ENCODE data around the gene OR5K1.

The OR5K1 gene

GRCh38 chr3:98483626-98484025 is 20.6 kb downstream of the OR5K1 start:
- Histone ChIP-seq H3K4me3 (ENCODE audit: low read length) (no peak overlapping the region), H3K27me3 (ENCODE audit: control insufficient read depth, insufficient read depth, low read length) (no peaks in the 10 kb centered on the region), H3K36me3 (ENCODE audit: control insufficient read depth, insufficient read depth, low read length) (no peaks in the 10 kb centered on the region), H3K27ac (ENCODE audit: low read depth, low read length) (no peak overlapping the region), H3K9ac (ENCODE audit: low read length) (no peak overlapping the region), H3K4me1 (ENCODE audit: control insufficient read depth, insufficient read depth, low read length) (no peaks in the 10 kb centered on the region)

- Histone ChIP-seq H3K36me3 (ENCODE audit: control insufficient read depth, insufficient read depth, low read length) (no peaks in the 10 kb centered on the region), H3K27ac (ENCODE audit: low read depth, low read length) (no peak within 1 kb of the TSS), H3K9ac (ENCODE audit: low read length) (no peak within 1 kb of the TSS), H3K4me1 (ENCODE audit: control insufficient read depth, insufficient read depth, low read length) (no peaks in the 10 kb centered on the region), H3K4me3 (ENCODE audit: low read length) (no peak within 1 kb of the TSS), H3K27me3 (ENCODE audit: control insufficient read depth, insufficient read depth, low read length) (no peaks in the 10 kb centered on the region)
These were observed 34.4 kb downstream of the OR5K1 start, which contains the start of gene OR5K2 for GRCh38 chr3:98497381-98497780. OR5K2 (plus strand) TSS chr3:98497681; CDS start chr3:98497681, 0 bp downstream.

- H3K4me3 ChIP-seq (ENCODE audit: low read length): no peak overlapping the region
- no peaks in the 10 kb centered on the region for H3K27me3 ChIP-seq (ENCODE audit: control insufficient read depth, insufficient read depth, low read length)
- H3K27ac ChIP-seq (ENCODE audit: low read depth, low read length): no peak overlapping the region
- H3K9ac ChIP-seq (ENCODE audit: low read length): no peak overlapping the region
- no peaks in the 10 kb centered on the region for H3K36me3 ChIP-seq (ENCODE audit: control insufficient read depth, insufficient read depth, low read length)
- no peaks in the 10 kb centered on the region for H3K4me1 ChIP-seq (ENCODE audit: control insufficient read depth, insufficient read depth, low read length)
These were observed 37.0 kb downstream of the OR5K1 start for GRCh38 chr3:98500019-98500418.

GRCh38 chr3:98501270-98501669 is 38.3 kb downstream of the OR5K1 start:
- H3K27me3 ChIP-seq (ENCODE audit: control insufficient read depth, insufficient read depth, low read length): no peaks in the 10 kb centered on the region
- no peak overlapping the region for H3K9ac ChIP-seq (ENCODE audit: low read length)
- no peaks in the 10 kb centered on the region for H3K36me3 ChIP-seq (ENCODE audit: control insufficient read depth, insufficient read depth, low read length)
- H3K27ac ChIP-seq (ENCODE audit: low read depth, low read length): no peak overlapping the region
- H3K4me3 ChIP-seq (ENCODE audit: low read length): no peak overlapping the region
- no peaks in the 10 kb centered on the region for H3K4me1 ChIP-seq (ENCODE audit: control insufficient read depth, insufficient read depth, low read length)

- H3K4me3 ChIP-seq (ENCODE audit: low read length): no peak overlapping the region
- no peaks in the 10 kb centered on the region for H3K27me3 ChIP-seq (ENCODE audit: control insufficient read depth, insufficient read depth, low read length)
- H3K36me3 ChIP-seq (ENCODE audit: control insufficient read depth, insufficient read depth, low read length): no peaks in the 10 kb centered on the region
- H3K4me1 ChIP-seq (ENCODE audit: control insufficient read depth, insufficient read depth, low read length): no peaks in the 10 kb centered on the region
- H3K9ac ChIP-seq (ENCODE audit: low read length): no peak overlapping the region
- H3K27ac ChIP-seq (ENCODE audit: low read depth, low read length): no peak overlapping the region
These were observed 39.0 kb downstream of the OR5K1 start for GRCh38 chr3:98501863-98502576.

- Histone ChIP-seq H3K27me3 (ENCODE audit: control insufficient read depth, insufficient read depth, low read length) (no peaks in the 10 kb centered on the region), H3K36me3 (ENCODE audit: control insufficient read depth, insufficient read depth, low read length) (no peaks in the 10 kb centered on the region), H3K4me3 (ENCODE audit: low read length) (no peak overlapping the region), H3K4me1 (ENCODE audit: control insufficient read depth, insufficient read depth, low read length) (no peaks in the 10 kb centered on the region), H3K27ac (ENCODE audit: low read depth, low read length) (no peak overlapping the region), H3K9ac (ENCODE audit: low read length) (no peak overlapping the region)
These were observed 41.5 kb downstream of the OR5K1 start for GRCh38 chr3:98504539-98504938.

GRCh38 chr3:98508582-98508981 is 45.6 kb downstream of the OR5K1 start:
- Histone ChIP-seq H3K27ac (ENCODE audit: low read depth, low read length) (no peak overlapping the region), H3K9ac (ENCODE audit: low read length) (no peak overlapping the region), H3K4me3 (ENCODE audit: low read length) (no peak overlapping the region), H3K4me1 (ENCODE audit: control insufficient read depth, insufficient read depth, low read length) (no peaks in the 10 kb centered on the region), H3K36me3 (ENCODE audit: control insufficient read depth, insufficient read depth, low read length) (peaks cover 2% of the 10 kb centered on the region), H3K27me3 (ENCODE audit: control insufficient read depth, insufficient read depth, low read length) (no peaks in the 10 kb centered on the region)

GRCh38 chr3:98512576-98512975 is 49.6 kb downstream of the OR5K1 start:
- H3K4me3 ChIP-seq (ENCODE audit: low read length): no peak overlapping the region
- H3K27me3 ChIP-seq (ENCODE audit: control insufficient read depth, insufficient read depth, low read length): no peaks in the 10 kb centered on the region
- peaks cover 9% of the 10 kb centered on the region for H3K36me3 ChIP-seq (ENCODE audit: control insufficient read depth, insufficient read depth, low read length)
- H3K27ac ChIP-seq (ENCODE audit: low read depth, low read length): no peak overlapping the region
- H3K9ac ChIP-seq (ENCODE audit: low read length): no peak overlapping the region
- H3K4me1 ChIP-seq (ENCODE audit: control insufficient read depth, insufficient read depth, low read length): no peaks in the 10 kb centered on the region

GRCh38 chr3:98513091-98513511 is 50.1 kb downstream of the OR5K1 start:
- no peak overlapping the region for H3K27ac ChIP-seq (ENCODE audit: low read depth, low read length)
- no peaks in the 10 kb centered on the region for H3K4me1 ChIP-seq (ENCODE audit: control insufficient read depth, insufficient read depth, low read length)
- H3K4me3 ChIP-seq (ENCODE audit: low read length): no peak overlapping the region
- H3K27me3 ChIP-seq (ENCODE audit: control insufficient read depth, insufficient read depth, low read length): no peaks in the 10 kb centered on the region
- no peak overlapping the region for H3K9ac ChIP-seq (ENCODE audit: low read length)
- peaks cover 11% of the 10 kb centered on the region for H3K36me3 ChIP-seq (ENCODE audit: control insufficient read depth, insufficient read depth, low read length)

GRCh38 chr3:98513736-98514135 is 50.7 kb downstream of the OR5K1 start:
- H3K4me1 ChIP-seq (ENCODE audit: control insufficient read depth, insufficient read depth, low read length): no peaks in the 10 kb centered on the region
- no peaks in the 10 kb centered on the region for H3K27me3 ChIP-seq (ENCODE audit: control insufficient read depth, insufficient read depth, low read length)
- H3K4me3 ChIP-seq (ENCODE audit: low read length): no peak overlapping the region
- peaks cover 12% of the 10 kb centered on the region for H3K36me3 ChIP-seq (ENCODE audit: control insufficient read depth, insufficient read depth, low read length)
- H3K27ac ChIP-seq (ENCODE audit: low read depth, low read length): no peak overlapping the region
- no peak overlapping the region for H3K9ac ChIP-seq (ENCODE audit: low read length)

- no peak overlapping the region for H3K4me3 ChIP-seq (ENCODE audit: low read length)
- peaks cover 12% of the 10 kb centered on the region for H3K36me3 ChIP-seq (ENCODE audit: control insufficient read depth, insufficient read depth, low read length)
- no peak overlapping the region for H3K9ac ChIP-seq (ENCODE audit: low read length)
- H3K4me1 ChIP-seq (ENCODE audit: control insufficient read depth, insufficient read depth, low read length): no peaks in the 10 kb centered on the region
- no peak overlapping the region for H3K27ac ChIP-seq (ENCODE audit: low read depth, low read length)
- H3K27me3 ChIP-seq (ENCODE audit: control insufficient read depth, insufficient read depth, low read length): no peaks in the 10 kb centered on the region
These were observed 51.9 kb downstream of the OR5K1 start for GRCh38 chr3:98514948-98515347.

GRCh38 chr3:98518816-98519215 is 55.8 kb downstream of the OR5K1 start:
- Histone ChIP-seq H3K4me3 (ENCODE audit: low read length) (no peak overlapping the region), H3K9ac (ENCODE audit: low read length) (no peak overlapping the region), H3K4me1 (ENCODE audit: control insufficient read depth, insufficient read depth, low read length) (peaks cover 10% of the 10 kb centered on the region), H3K27ac (ENCODE audit: low read depth, low read length) (no peak overlapping the region), H3K36me3 (ENCODE audit: control insufficient read depth, insufficient read depth, low read length) (peaks cover 10% of the 10 kb centered on the region), H3K27me3 (ENCODE audit: control insufficient read depth, insufficient read depth, low read length) (no peaks in the 10 kb centered on the region)

- H3K4me3 ChIP-seq (ENCODE audit: low read length): no peak overlapping the region
- H3K27ac ChIP-seq (ENCODE audit: low read depth, low read length): no peak overlapping the region
- peaks cover 10% of the 10 kb centered on the region for H3K4me1 ChIP-seq (ENCODE audit: control insufficient read depth, insufficient read depth, low read length)
- H3K9ac ChIP-seq (ENCODE audit: low read length): no peak overlapping the region
- no peaks in the 10 kb centered on the region for H3K27me3 ChIP-seq (ENCODE audit: control insufficient read depth, insufficient read depth, low read length)
- peaks cover 10% of the 10 kb centered on the region for H3K36me3 ChIP-seq (ENCODE audit: control insufficient read depth, insufficient read depth, low read length)
These were observed 56.4 kb downstream of the OR5K1 start for GRCh38 chr3:98519351-98519750.
